Epidermal melanocyte (primary cell): Measurements from ENCODE around the gene C1QTNF1.

Experiments used
- DNase-seq: peaks from one replicate; pipeline ENCODE4 v3.0.0; 2011; ENCODE audit warnings: low spot score; ENCODE audit not compliant: insufficient read length

Gene C1QTNF1

GRCh38 chr17:79090443-79091225 is 66.7 kb downstream of the C1QTNF1 start:
- no peak for DNase-seq

- no peak for DNase-seq
Measured at GRCh38 chr17:79091226-79091670, 67.3 kb downstream of the C1QTNF1 start.

- no peak for DNase-seq
Measured at GRCh38 chr17:79092567-79092966, 68.6 kb downstream of the C1QTNF1 start.

- DNase-seq: no peak
Measured at GRCh38 chr17:79093270-79093669, 69.3 kb downstream of the C1QTNF1 start.

GRCh38 chr17:79094261-79094660 is 70.3 kb downstream of the C1QTNF1 start:
- DNase-seq: no peak

- DNase-seq: no peak
Measured at GRCh38 chr17:79095345-79096055, 71.5 kb downstream of the C1QTNF1 start.

GRCh38 chr17:79096477-79096876 is 72.5 kb downstream of the C1QTNF1 start:
- DNase-seq: no peak

GRCh38 chr17:79097226-79098055 is 73.5 kb downstream of the C1QTNF1 start:
- no peak for DNase-seq

GRCh38 chr17:79098282-79098867 is 74.4 kb downstream of the C1QTNF1 start:
- no peak for DNase-seq
